Chondrocyte (in vitro differentiated cells): ENCODE measurements around the gene COL4A2. TPM values are rescaled to one million over a fixed set of nuclear protein-coding genes. Genes with fewer than 3 reads are reported as not detected.

Experiments used
- DNase-seq: peaks from one replicate; pipeline ENCODE4 v3.0.0; 2021; ENCODE audit warnings: mixed read lengths, low spot score
- H3K27ac Mint-ChIP-seq: one replicate; pipeline ENCODE4 v1.8.0; 2021; ENCODE audit warnings: mild to moderate bottlenecking, moderate library complexity, mixed read lengths; ENCODE audit not compliant: unreplicated experiment
- H3K27me3 Mint-ChIP-seq: 2 replicates; pipeline ENCODE4 v1.8.0; 2021; ENCODE audit warnings: low read depth, mixed read lengths
- H3K36me3 Mint-ChIP-seq: 2 replicates; pipeline ENCODE4 v1.8.0; 2021; ENCODE audit warnings: low read depth, mixed read lengths
- H3K4me1 Mint-ChIP-seq: 2 replicates; pipeline ENCODE4 v1.8.0; 2021; ENCODE audit warnings: low read depth, mild to moderate bottlenecking, mixed read lengths
- H3K4me3 Mint-ChIP-seq: one replicate; pipeline ENCODE4 v1.8.0; 2021; ENCODE audit warnings: mild to moderate bottlenecking, moderate library complexity, mixed read lengths; ENCODE audit not compliant: unreplicated experiment
- H3K9me3 Mint-ChIP-seq: 2 replicates; pipeline ENCODE4 v1.8.0; 2021; ENCODE audit warnings: low read depth, mixed read lengths
- total RNA-seq: library from RNA; stranded (reverse); gene quantifications from 3 replicates; pipeline ENCODE4 v1.2.1, GENCODE V29; 2021
- TF ChIP-seq, protein P1 (sequence below): fragments of 200-600 bp; sonication (generic); IDR thresholded peaks from 2 replicates; pipeline ENCODE4 v1.5.0; 2021; ENCODE audit warnings: antibody characterized with exemption, mild to moderate bottlenecking, moderate library complexity

COL4A2 gene
- total RNA-seq, 1 donor from 2014 or later = 2,366 TPM

DNA sequence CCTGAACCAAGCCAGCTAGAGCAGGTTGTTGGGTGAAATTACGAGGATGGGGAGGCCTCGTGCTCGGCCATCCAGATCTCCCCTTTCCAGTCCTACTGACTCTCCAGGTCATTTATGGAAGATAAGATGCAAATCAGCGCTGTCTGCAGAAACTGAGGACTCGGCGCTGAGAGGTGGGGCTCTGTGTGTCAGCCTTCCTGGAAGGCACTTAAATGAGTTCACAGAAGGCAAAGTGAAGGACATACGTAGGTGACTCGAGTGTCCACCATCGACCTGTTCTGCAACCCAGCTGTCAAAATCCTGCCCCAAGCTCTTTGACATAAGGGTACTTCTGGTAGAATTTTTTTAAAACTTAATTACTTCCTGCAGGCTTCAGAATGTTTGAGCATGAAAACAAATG lies 168.0 kb downstream of the COL4A2 start:
- DNase-seq = no peak
- no peak overlapping the region for H3K4me3 Mint-ChIP-seq

DNA sequence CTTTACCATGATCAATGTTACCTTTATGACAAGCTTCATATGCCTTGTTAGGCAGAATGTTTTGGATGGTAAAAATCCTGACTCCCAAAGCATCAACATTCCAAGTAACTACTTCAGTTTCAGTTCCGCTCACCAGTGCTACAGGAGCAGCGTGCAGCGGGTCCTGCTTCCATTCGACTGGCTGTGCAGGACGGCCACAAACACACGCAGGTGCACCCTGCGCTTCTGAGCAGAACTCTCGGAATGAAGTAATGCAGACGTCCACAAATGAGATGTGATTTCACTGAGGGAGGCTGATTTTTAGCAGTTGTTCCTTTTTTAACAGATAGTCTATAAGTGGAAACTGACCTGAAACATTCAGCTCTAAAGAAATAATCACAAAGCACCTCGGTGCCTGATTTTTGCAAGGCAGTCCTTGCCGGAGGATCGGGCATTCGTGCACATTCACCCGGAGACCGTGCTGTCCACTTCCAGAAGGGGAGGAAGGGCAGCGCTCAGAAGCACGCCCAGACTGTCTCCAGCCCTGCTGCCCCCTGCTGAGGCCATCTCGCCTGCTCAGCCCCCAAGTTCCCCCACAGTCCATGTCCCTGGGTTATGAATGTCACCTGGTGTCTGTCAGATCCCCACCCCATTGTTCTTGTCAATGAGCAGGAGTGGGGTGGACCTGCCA lies 168.6 kb downstream of the COL4A2 start:
- Mint-ChIP-seq H3K9me3 (no peaks in the 10 kb centered on the region), H3K4me3 (no peak overlapping the region), H3K27ac (peak overlapping the region; percentile 71)

More for the DNA sequence above, 168.0 kb downstream of the COL4A2 start:
- Mint-ChIP-seq H3K36me3 (peaks cover 61% of the 10 kb centered on the region), H3K4me1 (peaks cover 32% of the 10 kb centered on the region), H3K27ac (peak overlapping the region; percentile 36), H3K9me3 (no peaks in the 10 kb centered on the region), H3K27me3 (no peaks in the 10 kb centered on the region)
- TF ChIP-seq, protein P1, sequence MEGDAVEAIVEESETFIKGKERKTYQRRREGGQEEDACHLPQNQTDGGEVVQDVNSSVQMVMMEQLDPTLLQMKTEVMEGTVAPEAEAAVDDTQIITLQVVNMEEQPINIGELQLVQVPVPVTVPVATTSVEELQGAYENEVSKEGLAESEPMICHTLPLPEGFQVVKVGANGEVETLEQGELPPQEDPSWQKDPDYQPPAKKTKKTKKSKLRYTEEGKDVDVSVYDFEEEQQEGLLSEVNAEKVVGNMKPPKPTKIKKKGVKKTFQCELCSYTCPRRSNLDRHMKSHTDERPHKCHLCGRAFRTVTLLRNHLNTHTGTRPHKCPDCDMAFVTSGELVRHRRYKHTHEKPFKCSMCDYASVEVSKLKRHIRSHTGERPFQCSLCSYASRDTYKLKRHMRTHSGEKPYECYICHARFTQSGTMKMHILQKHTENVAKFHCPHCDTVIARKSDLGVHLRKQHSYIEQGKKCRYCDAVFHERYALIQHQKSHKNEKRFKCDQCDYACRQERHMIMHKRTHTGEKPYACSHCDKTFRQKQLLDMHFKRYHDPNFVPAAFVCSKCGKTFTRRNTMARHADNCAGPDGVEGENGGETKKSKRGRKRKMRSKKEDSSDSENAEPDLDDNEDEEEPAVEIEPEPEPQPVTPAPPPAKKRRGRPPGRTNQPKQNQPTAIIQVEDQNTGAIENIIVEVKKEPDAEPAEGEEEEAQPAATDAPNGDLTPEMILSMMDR = no peak

DNA sequence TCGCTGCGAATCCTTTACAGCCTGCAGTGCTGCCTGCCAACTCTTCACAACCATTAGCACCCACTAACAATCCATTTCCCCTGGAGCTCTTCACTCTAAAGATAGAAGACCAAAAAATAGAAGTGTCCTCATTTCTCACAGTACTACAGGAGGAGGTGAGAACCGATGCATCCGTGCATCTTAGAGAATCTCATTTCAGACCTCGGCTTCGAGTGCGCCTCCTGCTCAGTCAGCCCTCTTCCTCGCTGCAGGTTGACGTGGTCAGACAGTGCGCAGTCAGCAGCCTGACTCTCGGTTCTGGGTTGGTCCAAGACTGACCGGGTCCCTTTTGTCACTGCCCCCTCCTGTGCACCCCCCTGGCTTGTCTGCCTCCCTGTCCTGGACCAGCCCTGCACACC lies 169.1 kb downstream of the COL4A2 start:
- Mint-ChIP-seq H3K9me3 (no peaks in the 10 kb centered on the region), H3K36me3 (peaks cover 54% of the 10 kb centered on the region), H3K27me3 (no peaks in the 10 kb centered on the region), H3K4me3 (no peak overlapping the region), H3K4me1 (peaks cover 28% of the 10 kb centered on the region), H3K27ac (peak overlapping the region; percentile 71)
- TF ChIP-seq, protein P1 = no peak
- DNase-seq = no peak

More for the DNA sequence above, 168.6 kb downstream of the COL4A2 start:
- TF ChIP-seq, protein P1 = no peak
- no peak for DNase-seq
- Mint-ChIP-seq H3K36me3 (peaks cover 59% of the 10 kb centered on the region), H3K27me3 (no peaks in the 10 kb centered on the region), H3K4me1 (peaks cover 30% of the 10 kb centered on the region)

DNA sequence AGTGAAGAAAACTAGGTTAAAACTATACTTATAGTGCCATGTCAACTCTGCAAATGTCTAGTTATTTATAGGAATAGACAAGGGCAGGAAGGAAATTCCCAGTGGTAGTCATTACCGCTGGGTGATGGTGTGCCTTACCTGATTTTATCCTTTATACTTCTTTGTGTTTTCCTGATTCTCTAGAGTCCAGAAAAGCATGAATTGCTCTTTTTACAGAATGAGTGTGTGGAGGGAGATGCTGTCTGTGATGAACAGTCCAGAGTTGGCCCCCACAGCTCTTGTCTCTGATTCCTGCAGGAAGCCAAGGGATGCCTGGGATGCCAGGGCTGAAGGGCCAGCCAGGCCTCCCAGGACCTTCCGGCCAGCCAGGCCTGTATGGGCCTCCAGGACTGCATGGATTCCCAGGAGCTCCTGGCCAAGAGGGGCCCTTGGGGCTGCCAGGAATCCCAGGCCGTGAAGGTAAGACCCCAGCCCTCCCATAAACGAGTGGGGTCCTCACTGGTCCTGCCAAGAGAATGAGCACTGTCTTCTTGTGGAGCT lies 170.7 kb downstream of the COL4A2 start:
- Mint-ChIP-seq H3K36me3 (peaks cover 58% of the 10 kb centered on the region), H3K27me3 (no peaks in the 10 kb centered on the region), H3K4me1 (peaks cover 23% of the 10 kb centered on the region), H3K27ac (peak overlapping the region; percentile 89), H3K4me3 (no peak overlapping the region), H3K9me3 (no peaks in the 10 kb centered on the region)
- TF ChIP-seq, protein P1 = no peak
- no peak for DNase-seq

DNA sequence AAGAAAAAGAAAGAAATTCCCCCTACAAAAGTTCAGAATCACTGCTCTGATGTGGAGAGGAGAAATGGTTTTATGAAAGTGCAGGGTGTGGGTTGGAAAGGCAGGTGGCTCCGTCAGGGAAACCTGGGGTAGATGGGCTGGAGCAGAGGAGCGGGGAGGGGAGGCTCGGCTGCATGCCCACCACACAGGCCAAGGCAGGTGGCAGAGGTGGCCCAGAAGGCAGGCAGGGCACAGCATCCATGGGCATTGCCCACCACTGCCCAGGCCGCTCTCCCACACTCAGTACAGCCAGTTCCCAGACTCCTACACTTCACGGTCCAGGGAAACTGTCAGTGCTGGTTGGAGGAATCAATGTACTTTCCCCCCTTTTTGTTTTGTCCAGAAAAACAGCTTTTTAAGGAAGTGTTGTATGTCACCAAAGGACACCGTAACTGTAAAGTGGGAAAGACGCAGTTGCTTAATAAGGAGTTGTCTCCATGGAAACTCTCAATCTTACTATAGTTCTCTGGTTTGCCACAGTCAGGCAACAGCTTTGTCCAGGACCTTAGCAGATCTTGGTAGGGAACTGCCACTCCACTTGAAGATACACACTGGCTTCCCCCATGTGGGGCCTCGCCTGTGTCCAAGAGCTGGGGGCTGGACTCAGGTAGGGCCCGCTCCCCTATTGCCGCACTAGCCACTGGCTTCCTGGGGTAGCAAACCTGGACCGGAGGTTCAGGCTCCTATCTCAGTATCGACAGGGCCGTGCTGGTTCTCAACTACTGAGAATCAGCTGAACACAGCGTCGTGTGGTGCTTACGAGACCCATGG lies 171.5 kb downstream of the COL4A2 start:
- H3K4me1 Mint-ChIP-seq = peaks cover 23% of the 10 kb centered on the region
- DNase-seq = no peak
- no peak overlapping the region for H3K4me3 Mint-ChIP-seq
- TF ChIP-seq, protein P1 = no peak
- peaks cover 63% of the 10 kb centered on the region for H3K36me3 Mint-ChIP-seq
- peak overlapping the region; percentile 65 for H3K27ac Mint-ChIP-seq
- H3K27me3 Mint-ChIP-seq = no peaks in the 10 kb centered on the region
- H3K9me3 Mint-ChIP-seq = no peaks in the 10 kb centered on the region
